H7 (cell line): Measurements from ENCODE around the gene TAF5. TPM values are rescaled to one million over a fixed set of nuclear protein-coding genes. Genes with fewer than 3 reads are reported as not detected.

Experiments used
- DNase-seq: peaks from one replicate; pipeline ENCODE4 v3.0.0; 2012
- H3K27me3 ChIP-seq: 2 replicates; pipeline ENCODE4 v1.6.0; 2011; ENCODE audit warnings: mild to moderate bottlenecking, low read length; ENCODE audit not compliant: control insufficient read depth, insufficient read depth
- H3K36me3 ChIP-seq: replicated peaks from 2 replicates; pipeline ENCODE4 v1.5.1; 2011; ENCODE audit warnings: low read length; ENCODE audit not compliant: control insufficient read depth, insufficient read depth
- H3K4me3 ChIP-seq: 2 replicates; pipeline ENCODE4 v1.5.1; 2011; ENCODE audit warnings: low read depth, mild to moderate bottlenecking, control low read depth, low read length, moderate library complexity; ENCODE audit not compliant: insufficient read depth
- total RNA-seq: library from RNA; depleted of rRNA; stranded (reverse); fragments of >200 nt; shearing (Covaris generic); gene quantifications from 2 replicates; pipeline ENCODE4 v1.2.3, GENCODE V29; 2014; rRNA removed

Gene TAF5
- total RNA-seq, 1 experiment from 2014 or later: 26.0 TPM

DNA sequence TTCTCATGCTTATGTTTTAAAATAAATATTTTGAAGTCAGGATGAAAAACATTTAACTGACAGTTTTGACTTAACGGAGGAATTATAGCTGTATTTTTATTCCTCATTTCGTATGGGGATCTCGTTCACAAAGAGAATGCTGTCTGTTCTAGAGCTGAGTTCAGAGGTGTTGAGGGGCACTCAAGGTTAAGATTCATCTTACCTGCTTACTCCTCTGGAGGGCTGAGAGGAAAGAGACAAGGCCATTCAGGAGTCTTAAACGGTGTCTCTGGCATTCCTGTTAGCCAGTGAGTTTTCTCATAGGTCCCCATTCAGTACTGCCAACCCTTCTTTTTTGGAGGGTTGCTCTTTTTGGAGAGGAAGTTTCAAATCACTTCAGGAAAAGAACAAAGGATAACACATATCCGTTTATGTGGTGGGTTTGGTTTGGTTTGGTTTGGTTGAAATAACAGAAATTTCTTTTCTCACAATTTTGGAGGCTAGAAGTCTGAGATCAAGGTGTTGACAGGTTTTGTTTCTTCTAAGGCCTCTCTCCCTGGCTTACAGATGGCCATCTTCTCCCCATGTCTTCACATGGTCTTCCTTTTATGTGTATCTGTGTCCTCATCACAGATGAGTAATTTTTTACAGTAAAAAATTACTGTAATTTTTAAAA lies 61.3 kb downstream of the TAF5 start:
- Histone ChIP-seq H3K36me3 (peaks cover 45% of the 10 kb centered on the region), H3K27me3 (no peaks in the 10 kb centered on the region), H3K4me3 (no peak overlapping the region)
- no peak for DNase-seq

DNA sequence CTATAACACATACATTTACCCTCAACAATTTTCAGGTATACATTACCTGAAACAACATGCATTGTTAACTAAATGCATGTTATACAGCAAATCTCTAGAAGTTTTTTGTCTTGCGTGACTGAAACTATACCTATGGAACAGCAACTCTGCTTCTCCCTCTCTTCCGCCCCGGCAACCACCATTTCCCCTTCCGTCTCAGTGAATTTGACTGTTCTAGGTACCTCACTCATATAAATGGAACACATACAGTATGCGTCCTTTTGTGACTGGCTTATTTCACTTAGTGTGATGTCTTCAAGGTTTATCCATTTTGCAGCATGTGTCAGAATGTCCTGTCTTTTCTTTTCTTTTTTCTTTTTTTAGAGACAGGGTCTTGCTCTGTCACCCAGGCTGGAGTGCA lies 61.9 kb downstream of the TAF5 start:
- peaks cover 39% of the 10 kb centered on the region for H3K36me3 ChIP-seq
- no peak for DNase-seq
- no peak overlapping the region for H3K4me3 ChIP-seq
- H3K27me3 ChIP-seq: no peaks in the 10 kb centered on the region

DNA sequence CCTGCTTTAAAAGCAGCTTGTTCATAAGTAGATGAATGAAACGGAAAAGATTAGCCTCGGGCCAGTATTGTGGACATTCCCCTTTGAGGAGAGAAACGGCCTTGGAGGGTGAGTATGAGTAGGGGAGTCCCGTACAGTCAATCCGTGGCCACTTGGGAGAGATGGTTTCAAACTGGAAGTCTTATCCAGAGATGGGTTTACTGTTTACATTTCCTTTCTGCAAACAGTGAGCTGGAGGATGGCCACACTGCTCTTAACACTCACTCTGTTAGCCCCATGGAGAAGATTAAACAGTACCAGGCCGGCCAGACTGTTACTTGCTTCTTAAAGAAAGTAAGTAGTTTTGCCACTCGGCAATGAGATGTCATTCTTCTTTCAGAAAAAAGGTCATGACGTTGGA lies 64.1 kb downstream of the TAF5 start:
- Histone ChIP-seq H3K27me3 (no peaks in the 10 kb centered on the region), H3K36me3 (peaks cover 36% of the 10 kb centered on the region), H3K4me3 (no peak overlapping the region)
- DNase-seq: no peak

- no peak for DNase-seq
- no peak overlapping the region for H3K4me3 ChIP-seq
- H3K36me3 ChIP-seq: peaks cover 41% of the 10 kb centered on the region
- H3K27me3 ChIP-seq: no peaks in the 10 kb centered on the region
Observed at GRCh38 chr10:103433858-103434257, 66.1 kb downstream of the TAF5 start.

Other genes starting within 250 kb of the TAF5 start
- 40.4 and 44.6 TPM in 2 replicates for gene NT5C2, start 174.7 kb upstream of the TAF5 start, total RNA-seq
- not detected in 2 replicates for gene RPEL1, start 122.1 kb upstream of the TAF5 start, total RNA-seq
- 25.0 and 29.5 TPM in 2 replicates for gene INA, start 90.8 kb upstream of the TAF5 start, total RNA-seq
- 20.2 and 22.4 TPM in 2 replicates for gene PCGF6, start 16.8 kb upstream of the TAF5 start, total RNA-seq
- gene ATP5MK, start 28.5 kb downstream of the TAF5 start, total RNA-seq: 322 and 339 TPM in 2 replicates
- gene PDCD11, start 28.6 kb downstream of the TAF5 start, total RNA-seq: 55.7 and 56.2 TPM in 2 replicates
- 2.4 and 3.4 TPM in 2 replicates for gene CALHM2, start 84.4 kb downstream of the TAF5 start, total RNA-seq
- 0.07 TPM in 1 of 2 replicates, not detected in the other for gene CALHM1, start 90.9 kb downstream of the TAF5 start, total RNA-seq
- 0.10 and 0.15 TPM in 2 replicates for gene CALHM3, start 111.3 kb downstream of the TAF5 start, total RNA-seq
- gene NEURL1, start 125.7 kb downstream of the TAF5 start, total RNA-seq: 7.9 and 16.5 TPM in 2 replicates